Measurements from ENCODE around the gene CDC26.

Gene CDC26

GRCh38 chr9:113275157-113276131 lies at the start of gene CDC26, which contains the start of gene PRPF4:
CDC26 (minus strand) TSS chr9:113275572; CDS start chr9:113272507, 3,065 bp downstream.
PRPF4 (plus strand) TSS chr9:113275658; CDS start chr9:113275744, 86 bp downstream.
- H3K27ac ChIP-seq (ENCODE audit: low read depth, low read length) = peak within 1 kb of the TSS; percentile 87
- H3K36me3 ChIP-seq (ENCODE audit: control insufficient read depth in 1 of 2, insufficient read depth in 2 of 2, low read length in 2 of 2) = peaks cover 17 to 44% of the 10 kb centered on the region in 2 donors

GRCh38 chr9:113322671-113323070 lies 47.3 kb upstream of the CDC26 start:
- Histone ChIP-seq H3K4me1 (ENCODE audit: control insufficient read depth in 1 of 2, insufficient read depth in 2 of 2, low read length in 2 of 2) (no peaks in the 10 kb centered on the region), H3K4me3 (ENCODE audit: low read depth in 1 of 2, low read length in 2 of 2) (no peak overlapping the region), H3K9me3 (ENCODE audit: control insufficient read depth in 1 of 2, low read length in 2 of 2) (no peaks in the 10 kb centered on the region), H3K27ac (ENCODE audit: low read depth, low read length) (no peak overlapping the region), H3K36me3 (ENCODE audit: control insufficient read depth in 1 of 2, insufficient read depth in 2 of 2, low read length in 2 of 2) (no peaks in the 10 kb centered on the region), H3K27me3 (ENCODE audit: control insufficient read depth in 1 of 2, insufficient read depth in 2 of 2, low read length in 2 of 2) (no peaks in the 10 kb centered on the region), H3K9ac (ENCODE audit: low read depth in 1 of 2, low read length in 2 of 2) (no peak overlapping the region)

More at GRCh38 chr9:113275157-113276131, at the start of gene CDC26, which contains the start of gene PRPF4:
- H3K9ac ChIP-seq (ENCODE audit: low read depth in 1 of 2, low read length in 2 of 2) = peak within 1 kb of the TSS; percentile 94 to 97
- peak within 1 kb of the TSS; percentile 90 to 93 for H3K4me3 ChIP-seq (ENCODE audit: low read depth in 1 of 2, low read length in 2 of 2)
- no peaks in the 10 kb centered on the region for H3K27me3 ChIP-seq (ENCODE audit: control insufficient read depth in 1 of 2, insufficient read depth in 2 of 2, low read length in 2 of 2)
- H3K9me3 ChIP-seq (ENCODE audit: control insufficient read depth in 1 of 2, low read length in 2 of 2) = no peaks in the 10 kb centered on the region
- H3K4me1 ChIP-seq (ENCODE audit: control insufficient read depth in 1 of 2, insufficient read depth in 2 of 2, low read length in 2 of 2) = peaks cover 14 to 17% of the 10 kb centered on the region in 2 donors

- Histone ChIP-seq H3K27me3 (ENCODE audit: control insufficient read depth in 1 of 2, insufficient read depth in 2 of 2, low read length in 2 of 2) (no peaks in the 10 kb centered on the region), H3K9ac (ENCODE audit: low read depth in 1 of 2, low read length in 2 of 2) (no peak overlapping the region), H3K36me3 (ENCODE audit: control insufficient read depth in 1 of 2, insufficient read depth in 2 of 2, low read length in 2 of 2) (no peaks in the 10 kb centered on the region), H3K27ac (ENCODE audit: low read depth, low read length) (no peak overlapping the region), H3K4me3 (ENCODE audit: low read depth in 1 of 2, low read length in 2 of 2) (no peak overlapping the region), H3K4me1 (ENCODE audit: control insufficient read depth in 1 of 2, insufficient read depth in 2 of 2, low read length in 2 of 2) (no peaks in the 10 kb centered on the region), H3K9me3 (ENCODE audit: control insufficient read depth in 1 of 2, low read length in 2 of 2) (no peaks in the 10 kb centered on the region)
These were observed 44.7 kb upstream of the CDC26 start for GRCh38 chr9:113320051-113320450.

GRCh38 chr9:113319054-113319453 lies 43.7 kb upstream of the CDC26 start:
- H3K27ac ChIP-seq (ENCODE audit: low read depth, low read length) = no peak overlapping the region
- H3K4me1 ChIP-seq (ENCODE audit: control insufficient read depth in 1 of 2, insufficient read depth in 2 of 2, low read length in 2 of 2) = no peaks in the 10 kb centered on the region
- H3K36me3 ChIP-seq (ENCODE audit: control insufficient read depth in 1 of 2, insufficient read depth in 2 of 2, low read length in 2 of 2) = no peaks in the 10 kb centered on the region
- no peak overlapping the region for H3K4me3 ChIP-seq (ENCODE audit: low read depth in 1 of 2, low read length in 2 of 2)
- no peak overlapping the region for H3K9ac ChIP-seq (ENCODE audit: low read depth in 1 of 2, low read length in 2 of 2)
- no peaks in the 10 kb centered on the region for H3K27me3 ChIP-seq (ENCODE audit: control insufficient read depth in 1 of 2, insufficient read depth in 2 of 2, low read length in 2 of 2)
- no peaks in the 10 kb centered on the region for H3K9me3 ChIP-seq (ENCODE audit: control insufficient read depth in 1 of 2, low read length in 2 of 2)

- H3K27me3 ChIP-seq (ENCODE audit: control insufficient read depth in 1 of 2, insufficient read depth in 2 of 2, low read length in 2 of 2) = no peaks in the 10 kb centered on the region
- no peaks in the 10 kb centered on the region for H3K9me3 ChIP-seq (ENCODE audit: control insufficient read depth in 1 of 2, low read length in 2 of 2)
- H3K4me1 ChIP-seq (ENCODE audit: control insufficient read depth in 1 of 2, insufficient read depth in 2 of 2, low read length in 2 of 2) = no peaks in the 10 kb centered on the region
- no peak overlapping the region for H3K27ac ChIP-seq (ENCODE audit: low read depth, low read length)
- no peak overlapping the region for H3K9ac ChIP-seq (ENCODE audit: low read depth in 1 of 2, low read length in 2 of 2)
- H3K36me3 ChIP-seq (ENCODE audit: control insufficient read depth in 1 of 2, insufficient read depth in 2 of 2, low read length in 2 of 2) = no peaks in the 10 kb centered on the region
- H3K4me3 ChIP-seq (ENCODE audit: low read depth in 1 of 2, low read length in 2 of 2) = no peak overlapping the region
These were observed 42.4 kb upstream of the CDC26 start for GRCh38 chr9:113317777-113318176.

GRCh38 chr9:113316030-113316429 lies 40.7 kb upstream of the CDC26 start:
- Histone ChIP-seq H3K9ac (ENCODE audit: low read depth in 1 of 2, low read length in 2 of 2) (no peak overlapping the region), H3K9me3 (ENCODE audit: control insufficient read depth in 1 of 2, low read length in 2 of 2) (no peaks in the 10 kb centered on the region), H3K4me3 (ENCODE audit: low read depth in 1 of 2, low read length in 2 of 2) (no peak overlapping the region), H3K4me1 (ENCODE audit: control insufficient read depth in 1 of 2, insufficient read depth in 2 of 2, low read length in 2 of 2) (no peaks in the 10 kb centered on the region), H3K36me3 (ENCODE audit: control insufficient read depth in 1 of 2, insufficient read depth in 2 of 2, low read length in 2 of 2) (no peaks in the 10 kb centered on the region), H3K27ac (ENCODE audit: low read depth, low read length) (no peak overlapping the region), H3K27me3 (ENCODE audit: control insufficient read depth in 1 of 2, insufficient read depth in 2 of 2, low read length in 2 of 2) (no peaks in the 10 kb centered on the region)

- no peak overlapping the region for H3K9ac ChIP-seq (ENCODE audit: low read depth in 1 of 2, low read length in 2 of 2)
- H3K27ac ChIP-seq (ENCODE audit: low read depth, low read length) = no peak overlapping the region
- no peaks in the 10 kb centered on the region for H3K9me3 ChIP-seq (ENCODE audit: control insufficient read depth in 1 of 2, low read length in 2 of 2)
These were observed 39.9 kb upstream of the CDC26 start for GRCh38 chr9:113315231-113315630.

GRCh38 chr9:113313261-113313660 lies 37.9 kb upstream of the CDC26 start:
- H3K9ac ChIP-seq (ENCODE audit: low read depth in 1 of 2, low read length in 2 of 2) = no peak overlapping the region
- no peaks in the 10 kb centered on the region for H3K4me1 ChIP-seq (ENCODE audit: control insufficient read depth in 1 of 2, insufficient read depth in 2 of 2, low read length in 2 of 2)
- no peak overlapping the region for H3K27ac ChIP-seq (ENCODE audit: low read depth, low read length)
- H3K4me3 ChIP-seq (ENCODE audit: low read depth in 1 of 2, low read length in 2 of 2) = no peak overlapping the region
- no peaks in the 10 kb centered on the region for H3K27me3 ChIP-seq (ENCODE audit: control insufficient read depth in 1 of 2, insufficient read depth in 2 of 2, low read length in 2 of 2)
- H3K9me3 ChIP-seq (ENCODE audit: control insufficient read depth in 1 of 2, low read length in 2 of 2) = no peaks in the 10 kb centered on the region
- no peaks in the 10 kb centered on the region for H3K36me3 ChIP-seq (ENCODE audit: control insufficient read depth in 1 of 2, insufficient read depth in 2 of 2, low read length in 2 of 2)

More at GRCh38 chr9:113315231-113315630, 39.9 kb upstream of the CDC26 start:
- H3K4me3 ChIP-seq (ENCODE audit: low read depth in 1 of 2, low read length in 2 of 2) = no peak overlapping the region
- H3K36me3 ChIP-seq (ENCODE audit: control insufficient read depth in 1 of 2, insufficient read depth in 2 of 2, low read length in 2 of 2) = no peaks in the 10 kb centered on the region
- no peaks in the 10 kb centered on the region for H3K27me3 ChIP-seq (ENCODE audit: control insufficient read depth in 1 of 2, insufficient read depth in 2 of 2, low read length in 2 of 2)
- H3K4me1 ChIP-seq (ENCODE audit: control insufficient read depth in 1 of 2, insufficient read depth in 2 of 2, low read length in 2 of 2) = no peaks in the 10 kb centered on the region

GRCh38 chr9:113311961-113312360 lies 36.6 kb upstream of the CDC26 start:
- Histone ChIP-seq H3K9me3 (ENCODE audit: control insufficient read depth in 1 of 2, low read length in 2 of 2) (no peaks in the 10 kb centered on the region), H3K27ac (ENCODE audit: low read depth, low read length) (no peak overlapping the region), H3K9ac (ENCODE audit: low read depth in 1 of 2, low read length in 2 of 2) (no peak overlapping the region), H3K4me3 (ENCODE audit: low read depth in 1 of 2, low read length in 2 of 2) (no peak overlapping the region), H3K27me3 (ENCODE audit: control insufficient read depth in 1 of 2, insufficient read depth in 2 of 2, low read length in 2 of 2) (no peaks in the 10 kb centered on the region), H3K36me3 (ENCODE audit: control insufficient read depth in 1 of 2, insufficient read depth in 2 of 2, low read length in 2 of 2) (no peaks in the 10 kb centered on the region), H3K4me1 (ENCODE audit: control insufficient read depth in 1 of 2, insufficient read depth in 2 of 2, low read length in 2 of 2) (no peaks in the 10 kb centered on the region)

- H3K27me3 ChIP-seq (ENCODE audit: control insufficient read depth in 1 of 2, insufficient read depth in 2 of 2, low read length in 2 of 2) = no peaks in the 10 kb centered on the region
- H3K9ac ChIP-seq (ENCODE audit: low read depth in 1 of 2, low read length in 2 of 2) = no peak overlapping the region
- H3K36me3 ChIP-seq (ENCODE audit: control insufficient read depth in 1 of 2, insufficient read depth in 2 of 2, low read length in 2 of 2) = no peaks in the 10 kb centered on the region
- H3K4me1 ChIP-seq (ENCODE audit: control insufficient read depth in 1 of 2, insufficient read depth in 2 of 2, low read length in 2 of 2) = no peaks in the 10 kb centered on the region
- H3K4me3 ChIP-seq (ENCODE audit: low read depth in 1 of 2, low read length in 2 of 2) = no peak overlapping the region
- no peak overlapping the region for H3K27ac ChIP-seq (ENCODE audit: low read depth, low read length)
- H3K9me3 ChIP-seq (ENCODE audit: control insufficient read depth in 1 of 2, low read length in 2 of 2) = no peaks in the 10 kb centered on the region
These were observed 35.2 kb upstream of the CDC26 start for GRCh38 chr9:113310538-113310937.
